CD14-positive monocyte (primary cell): ENCODE data around the gene EPAS1. TPM values are rescaled to one million over a fixed set of nuclear protein-coding genes. Genes with fewer than 3 reads are reported as not detected.
A peak's percentile ranks its signal among the peaks of the same experiment; 100 is the strongest.

Source experiments
- DNase-seq, 3 donors: peaks; one replicate each; pipeline ENCODE4 v3.0.0-alpha.2; 2011 to 2022
- H2AFZ ChIP-seq: 2 replicates; pipeline ENCODE4 v1.6.0; 2012; ENCODE audit warnings: mild to moderate bottlenecking, low read depth, low read length, inconsistent platforms; ENCODE audit not compliant: insufficient read depth, poor library complexity, severe bottlenecking
- H3K27ac ChIP-seq, 2 donors: 1 replicate in 1 of 2; 2 replicates in 1 of 2; pipeline ENCODE4 v1.5.1; 2012 to 2013; ENCODE audit warnings: low read length in 2 of 2, control low read depth in 1 of 2, inconsistent platforms in 1 of 2, low read depth in 1 of 2, mild to moderate bottlenecking in 1 of 2
- H3K27me3 ChIP-seq, 2 donors: one replicate each; pipeline versions ENCODE4 v1.6.0 to v1.6.1; 2011 to 2013; ENCODE audit warnings: low read length in 2 of 2; ENCODE audit not compliant: control insufficient read depth in 2 of 2, insufficient read depth in 2 of 2
- H3K36me3 ChIP-seq, 2 donors: replicated peaks in 1 of 2; 1 replicate in 1 of 2; 2 replicates in 1 of 2; pipeline versions ENCODE4 v1.5.1 to v1.6.1; 2012 to 2013; ENCODE audit warnings: low read length in 2 of 2, control low read depth in 1 of 2, inconsistent platforms in 1 of 2, mild to moderate bottlenecking in 1 of 2; ENCODE audit not compliant: insufficient read depth in 2 of 2, control insufficient read depth in 1 of 2
- H3K4me1 ChIP-seq, 2 donors: 1 replicate in 1 of 2; 2 replicates in 1 of 2; pipeline versions ENCODE4 v1.5.1 to v1.6.1; 2012 to 2013; ENCODE audit warnings: low read length in 2 of 2, control low read depth in 1 of 2, inconsistent platforms in 1 of 2, mild to moderate bottlenecking in 1 of 2, moderate library complexity in 1 of 2; ENCODE audit not compliant: insufficient read depth in 2 of 2, control insufficient read depth in 1 of 2
- H3K4me2 ChIP-seq: replicated peaks from 2 replicates; pipeline ENCODE3; 2012; ENCODE audit warnings: low read length, moderate library complexity, mild to moderate bottlenecking; ENCODE audit not compliant: poor library complexity, severe bottlenecking; ENCODE audit errors: extremely low read depth
- H3K4me3 ChIP-seq, 3 experiments: fragments of 200-600 bp in 1 of 3; sonication (generic) in 1 of 3; replicated peaks in 1 of 3; 1 replicate in 2 of 3; 2 replicates in 1 of 3; pipeline ENCODE4 v1.5.1; 2011 to 2013; ENCODE audit warnings: low read length in 3 of 3, mild to moderate bottlenecking in 3 of 3, control low read depth in 2 of 3, low read depth in 2 of 3, inconsistent platforms in 1 of 3, moderate library complexity in 1 of 3
- H3K79me2 ChIP-seq: 2 replicates; pipeline ENCODE4 v1.6.0; 2012; ENCODE audit warnings: mild to moderate bottlenecking, control low read depth, inconsistent platforms, low read length, moderate library complexity; ENCODE audit not compliant: insufficient read depth
- H3K9ac ChIP-seq: 2 replicates; pipeline ENCODE4 v1.6.0; 2017; ENCODE audit warnings: low read length, mild to moderate bottlenecking; ENCODE audit not compliant: insufficient read depth, poor library complexity, severe bottlenecking
- H3K9me3 ChIP-seq, 2 donors: replicated peaks in 1 of 2; 1 replicate in 1 of 2; 2 replicates in 1 of 2; pipeline versions ENCODE4 v1.5.1 to v1.6.1; 2012 to 2013; ENCODE audit warnings: low read length in 2 of 2, control low read depth in 1 of 2; ENCODE audit not compliant: control insufficient read depth in 1 of 2, insufficient read depth in 1 of 2
- H4K20me1 ChIP-seq: 2 replicates; pipeline ENCODE4 v1.6.0; 2012; ENCODE audit warnings: mild to moderate bottlenecking, low read length, control low read depth, moderate library complexity; ENCODE audit not compliant: insufficient read depth
- H3K27ac Mint-ChIP-seq, 7 donors: one replicate each; pipeline ENCODE4 v1.8.0; 2020; ENCODE audit warnings: mild to moderate bottlenecking in 7 of 7, mixed read lengths in 7 of 7, moderate library complexity in 6 of 7, inconsistent platforms in 2 of 7
- H3K27me3 Mint-ChIP-seq, 3 donors: one replicate each; pipeline ENCODE4 v1.8.0; 2021 to 2022; ENCODE audit warnings: low read depth in 3 of 3, mild to moderate bottlenecking in 3 of 3, mixed read lengths in 3 of 3, moderate library complexity in 3 of 3, inconsistent platforms in 1 of 3
- H3K36me3 Mint-ChIP-seq, 2 donors: one replicate each; pipeline ENCODE4 v1.8.0; 2020; ENCODE audit warnings: mixed read lengths in 2 of 2, inconsistent platforms in 1 of 2, mild to moderate bottlenecking in 1 of 2
- H3K4me1 Mint-ChIP-seq: one replicate; pipeline ENCODE4 v1.8.0; 2020; ENCODE audit warnings: mild to moderate bottlenecking, mixed read lengths
- H3K4me3 Mint-ChIP-seq, 2 donors: one replicate each; pipeline ENCODE4 v1.8.0; 2020; ENCODE audit warnings: mild to moderate bottlenecking in 2 of 2, mixed read lengths in 2 of 2, moderate library complexity in 1 of 2
- H3K9me3 Mint-ChIP-seq, 7 donors: one replicate each; pipeline ENCODE4 v1.8.0; 2020 to 2022; ENCODE audit warnings: mixed read lengths in 7 of 7, mild to moderate bottlenecking in 6 of 7, moderate library complexity in 6 of 7, inconsistent platforms in 2 of 7
- CTCF ChIP-seq: fragments of 200-600 bp; IDR thresholded peaks from one replicate; pipeline ENCODE4 v1.8.0; 2022; ENCODE audit warnings: antibody characterized with exemption, mild to moderate bottlenecking
- WGBS: methylation state at CpG from one replicate; pipeline ENCODE4 v1.1.5; 2013; ENCODE audit warnings: missing lambda C conversion rate; ENCODE audit not compliant: insufficient coverage; 5-methylcytosine and 5-hydroxymethylcytosine counted together
- intact Hi-C, 2 donors: fragments of 100-400 bp; cut with micrococcal nuclease; formaldehyde crosslinking; loops; one replicate each; pipeline versions ENCODE4 v1.15.0 to v1.15.1; 2023
- polyA plus RNA-seq, 3 donors: library from polyadenylated mRNA; depleted of rRNA in 1 of 3; unstranded in 2 of 3; stranded (reverse) in 1 of 3; fragments of 300-500 nt in 2 of 3; fragments of >200 nt in 1 of 3; fragmentation: Illumina TruSeq in 2 of 3; gene quantifications; 1 replicate in 2 of 3; 2 replicates in 1 of 3; pipeline ENCODE4 v1.2.3, GENCODE V29; 2012 to 2021

Gene EPAS1
- polyA plus RNA-seq, 3 donors = 0.11 to 1.0 (median 0.88) TPM

- Histone ChIP-seq H3K27ac (no peak overlapping the region), H3K9me3 (no peaks in the 10 kb centered on the region), H3K36me3 (no peaks in the 10 kb centered on the region), H3K4me2 (no peak overlapping the region), H2AFZ (no peak overlapping the region), H3K4me1 (peaks cover 0 to 4% of the 10 kb centered on the region in 2 donors), H3K27me3 (no peaks in the 10 kb centered on the region), H3K9ac (no peak overlapping the region), H4K20me1 (no peaks in the 10 kb centered on the region), H3K79me2 (no peaks in the 10 kb centered on the region), H3K4me3 (no peak overlapping the region)
- no peak for TF ChIP-seq CTCF
- no peak for DNase-seq
- H3K36me3 Mint-ChIP-seq = peaks cover 0 to 1% of the 10 kb centered on the region in 2 donors
- H3K27me3 Mint-ChIP-seq = peaks cover 0 to 2% (median 0%) of the 10 kb centered on the region in 3 donors
- intact Hi-C loops = loop anchor here (10.0 kb wide), 3 partner anchors 126 to 356 kb away; no protein-coding TSS in a partner anchor
- no peaks in the 10 kb centered on the region for H3K9me3 Mint-ChIP-seq
- H3K27ac Mint-ChIP-seq = peak overlapping the region in 1 of 7 donors; percentile 11
- H3K4me1 Mint-ChIP-seq = peaks cover 17% of the 10 kb centered on the region
- H3K4me3 Mint-ChIP-seq = no peak overlapping the region
- 100% methylated on average over 3 of the region's 3 CpGs for WGBS
Measured at GRCh38 chr2:46360303-46360702, 63.1 kb downstream of the EPAS1 start.

GRCh38 chr2:46361920-46362666 lies 64.9 kb downstream of the EPAS1 start:
- Histone ChIP-seq H3K9ac (no peak overlapping the region), H3K36me3 (no peaks in the 10 kb centered on the region), H3K9me3 (no peaks in the 10 kb centered on the region), H2AFZ (no peak overlapping the region), H3K4me1 (peaks cover 0 to 4% of the 10 kb centered on the region in 2 donors), H3K79me2 (no peaks in the 10 kb centered on the region), H3K27me3 (no peaks in the 10 kb centered on the region), H3K4me2 (no peak overlapping the region), H3K4me3 (no peak overlapping the region), H3K27ac (no peak overlapping the region), H4K20me1 (no peaks in the 10 kb centered on the region)
- H3K27ac Mint-ChIP-seq = peak overlapping the region in 1 of 7 donors; percentile 26
- intact Hi-C loops = loop anchor here (10.0 kb wide), 3 partner anchors 127 to 357 kb away; no protein-coding TSS in a partner anchor
- no peaks in the 10 kb centered on the region for H3K36me3 Mint-ChIP-seq
- peaks cover 13% of the 10 kb centered on the region for H3K4me1 Mint-ChIP-seq
- no peak overlapping the region for H3K4me3 Mint-ChIP-seq
- TF ChIP-seq CTCF = no peak
- DNase-seq = no peak
- no peaks in the 10 kb centered on the region for H3K9me3 Mint-ChIP-seq
- H3K27me3 Mint-ChIP-seq = peaks cover 0 to 2% (median 0%) of the 10 kb centered on the region in 3 donors
- 66% methylated on average over 5 of the region's 6 CpGs for WGBS
